HUES64 (cell line): ENCODE data around the gene HNRNPU.

Experiments
- H3K27ac ChIP-seq: 2 replicates; pipeline ENCODE4 v1.7.0; 2013; ENCODE audit warnings: low read depth, low read length, inconsistent platforms
- H3K27me3 ChIP-seq: 2 replicates; pipeline ENCODE4 v1.6.1; 2013; ENCODE audit warnings: mild to moderate bottlenecking, low read length; ENCODE audit not compliant: insufficient read depth
- H3K36me3 ChIP-seq: 2 replicates; pipeline ENCODE4 v1.6.1; 2013; ENCODE audit warnings: mild to moderate bottlenecking, low read length; ENCODE audit not compliant: insufficient read depth
- H3K4me1 ChIP-seq: 2 replicates; pipeline ENCODE4 v1.6.1; 2013; ENCODE audit warnings: mild to moderate bottlenecking, low read length, moderate library complexity; ENCODE audit not compliant: insufficient read depth
- H3K4me3 ChIP-seq: 2 replicates; pipeline ENCODE4 v1.5.1; 2013; ENCODE audit warnings: mild to moderate bottlenecking, low read length, moderate library complexity
- H3K9ac ChIP-seq: 2 replicates; pipeline ENCODE4 v1.6.1; 2013; ENCODE audit warnings: mild to moderate bottlenecking, low read depth, low read length
- H3K9me3 ChIP-seq: 2 replicates; pipeline ENCODE4 v1.6.1; 2013; ENCODE audit warnings: low read depth, low read length; ENCODE audit not compliant: insufficient read depth
- WGBS: fragments of 150-250, 120-280 bp; methylation state at CpG from one replicate; pipeline ENCODE4 v1.1.7; 2013; ENCODE audit warnings: missing lambda C conversion rate; 5-methylcytosine and 5-hydroxymethylcytosine counted together

Gene HNRNPU

DNA sequence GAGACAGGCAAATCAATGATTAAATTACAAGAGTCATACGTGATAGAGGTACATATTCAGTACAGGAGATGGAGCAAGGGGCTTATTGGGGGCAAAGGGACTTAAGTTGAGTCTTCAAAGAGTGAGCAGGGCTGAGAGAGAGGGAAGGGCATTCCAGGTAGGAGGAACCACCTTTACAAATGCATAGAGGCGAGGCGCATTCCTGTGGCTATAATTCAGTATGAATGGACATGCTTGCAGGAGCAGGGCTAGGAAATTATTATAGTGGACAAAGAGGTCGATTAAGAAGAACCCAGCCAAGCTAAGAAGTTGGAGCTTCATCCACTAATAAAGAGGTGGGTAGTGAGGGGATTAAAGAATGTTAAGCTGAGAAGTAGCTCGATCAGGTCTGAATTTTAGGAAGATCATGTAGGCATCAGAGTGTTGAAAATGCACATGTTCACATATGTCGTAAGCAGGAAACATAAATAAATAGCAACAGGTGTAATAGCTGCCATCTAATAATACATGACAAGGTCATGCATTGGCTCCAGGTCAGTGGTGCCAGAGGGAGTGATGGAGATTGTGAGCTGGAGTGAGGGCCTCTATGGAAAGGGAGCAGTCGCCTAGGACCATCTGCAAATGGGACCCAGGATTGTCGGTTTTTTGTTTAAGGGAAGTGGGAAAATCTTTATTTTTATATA, 12.0 kb upstream of the HNRNPU start:
- no peaks in the 10 kb centered on the region for H3K27me3 ChIP-seq
- no peaks in the 10 kb centered on the region for H3K36me3 ChIP-seq
- H3K9ac ChIP-seq, result no peak overlapping the region
- H3K4me3 ChIP-seq, result no peak overlapping the region
- H3K27ac ChIP-seq, result no peak overlapping the region
- 94% methylated on average over 7 of the region's 8 CpGs for WGBS
- peaks cover 11% of the 10 kb centered on the region for H3K4me1 ChIP-seq
- H3K9me3 ChIP-seq, result no peaks in the 10 kb centered on the region

DNA sequence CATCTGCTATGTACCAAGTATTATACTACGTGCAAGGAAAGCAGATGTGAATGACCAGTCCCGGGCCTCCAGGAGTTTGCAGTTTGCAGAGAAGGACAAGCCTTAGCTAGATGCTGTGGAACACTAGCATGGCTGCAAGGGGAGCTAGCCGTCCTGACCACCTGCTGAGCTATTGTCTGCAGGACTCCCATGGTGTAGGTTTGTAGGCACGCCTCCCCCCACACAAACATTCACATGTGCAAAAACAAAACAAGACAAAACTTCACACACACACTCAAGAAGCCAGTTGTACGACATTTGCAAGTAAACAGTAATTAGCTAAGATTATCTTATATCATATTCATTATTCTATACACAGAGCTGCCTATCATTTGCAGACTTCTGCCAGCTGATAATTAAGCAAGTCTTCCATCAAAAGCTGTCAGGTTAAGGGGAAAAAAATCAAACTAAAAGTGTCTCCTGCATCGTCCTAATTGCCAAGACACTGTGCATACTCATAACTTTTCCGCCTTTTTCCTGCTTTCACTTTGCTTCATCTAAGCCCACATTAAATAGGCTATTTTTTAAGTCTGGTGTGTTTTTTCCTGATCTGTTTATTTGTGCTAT, 10.7 kb upstream of the HNRNPU start:
- peaks cover 11% of the 10 kb centered on the region for H3K4me1 ChIP-seq
- no peaks in the 10 kb centered on the region for H3K27me3 ChIP-seq
- H3K4me3 ChIP-seq, result no peak overlapping the region
- H3K36me3 ChIP-seq, result no peaks in the 10 kb centered on the region
- H3K9me3 ChIP-seq, result no peaks in the 10 kb centered on the region
- 41% methylated on average over 7 of the region's 7 CpGs for WGBS
- H3K27ac ChIP-seq, result no peak overlapping the region
- H3K9ac ChIP-seq, result no peak overlapping the region

DNA sequence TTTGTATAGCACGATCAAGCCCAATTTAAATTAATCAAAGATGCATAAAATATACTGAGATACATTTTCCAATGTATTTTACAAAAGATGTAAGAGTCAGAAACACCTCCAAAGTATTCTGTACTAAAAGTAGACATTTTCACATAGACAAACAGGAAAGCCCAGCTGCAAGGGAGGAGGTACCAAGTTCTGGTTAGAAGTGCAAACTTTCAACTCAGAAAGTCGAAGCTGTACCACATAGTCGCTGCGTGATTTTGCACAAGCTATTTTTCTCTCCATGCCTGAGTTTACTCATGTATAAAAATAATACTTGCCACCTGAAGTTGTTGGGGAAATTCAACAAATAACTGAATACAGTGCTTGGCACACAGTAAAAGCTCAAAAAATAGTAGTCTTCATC, 5.6 kb upstream of the HNRNPU start:
- Histone ChIP-seq H3K36me3 (no peaks in the 10 kb centered on the region), H3K9me3 (no peaks in the 10 kb centered on the region), H3K9ac (no peak overlapping the region), H3K4me3 (no peak overlapping the region), H3K4me1 (peaks cover 23% of the 10 kb centered on the region), H3K27me3 (no peaks in the 10 kb centered on the region), H3K27ac (no peak overlapping the region)
- WGBS, result 91% methylated on average over 3 of the region's 4 CpGs

DNA sequence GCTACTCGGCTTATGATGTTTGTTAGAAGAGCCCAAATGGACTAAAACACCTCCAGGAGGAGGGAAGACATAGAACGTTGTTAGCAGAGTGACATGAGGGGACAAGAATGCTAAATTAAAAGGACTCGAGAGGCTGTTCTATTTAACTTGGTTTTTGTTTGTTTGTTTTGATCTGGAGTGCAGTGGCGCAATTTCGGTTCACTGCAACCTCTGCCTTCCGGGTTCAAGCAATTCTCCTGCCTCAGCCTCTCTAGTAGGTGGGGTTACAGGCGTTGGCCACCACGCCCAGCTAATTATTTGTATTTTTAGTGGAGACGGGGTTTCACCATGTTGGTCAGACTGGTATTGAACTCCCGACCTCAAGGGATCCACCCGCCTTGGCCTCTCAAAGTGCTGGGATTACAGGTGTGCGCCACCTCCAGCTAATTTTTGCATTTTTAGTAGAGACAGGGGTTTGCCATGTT, 5.1 kb upstream of the HNRNPU start:
- Histone ChIP-seq H3K4me3 (no peak overlapping the region), H3K9ac (no peak overlapping the region), H3K36me3 (no peaks in the 10 kb centered on the region), H3K27ac (no peak overlapping the region), H3K4me1 (peaks cover 18% of the 10 kb centered on the region), H3K27me3 (no peaks in the 10 kb centered on the region), H3K9me3 (no peaks in the 10 kb centered on the region)
- WGBS, result 96% methylated on average over 12 of the region's 12 CpGs

- Histone ChIP-seq H3K36me3 (no peaks in the 10 kb centered on the region), H3K27ac (no peak overlapping the region), H3K27me3 (no peaks in the 10 kb centered on the region), H3K9ac (no peak overlapping the region), H3K4me3 (no peak overlapping the region), H3K9me3 (no peaks in the 10 kb centered on the region), H3K4me1 (peaks cover 17% of the 10 kb centered on the region)
- WGBS, result 91% methylated on average over 18 of the region's 23 CpGs
These were observed 4.4 kb upstream of the HNRNPU start for GRCh38 chr1:244868484-244869363.

DNA sequence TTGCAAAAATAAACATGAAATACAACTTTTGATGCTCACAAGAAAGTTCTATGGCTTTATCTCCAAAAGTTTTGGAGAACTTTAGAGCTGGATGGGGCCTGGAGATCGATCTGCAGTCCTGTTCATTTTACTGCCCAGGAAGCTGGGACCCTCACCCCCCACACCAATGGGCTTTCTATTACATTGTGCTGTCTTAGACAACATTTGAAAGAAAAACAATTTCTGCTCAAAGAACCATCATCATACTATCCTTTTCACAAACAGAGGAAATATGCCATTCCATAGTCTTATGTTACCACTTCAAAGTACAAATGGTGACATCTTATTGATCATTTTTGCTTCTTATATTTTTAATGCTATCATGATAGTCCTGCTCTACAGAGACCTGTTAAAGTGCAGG, 2.0 kb upstream of the HNRNPU start:
- WGBS, result 89% methylated on average over 1 of the region's 1 CpG
- no peak overlapping the region for H3K9ac ChIP-seq
- H3K36me3 ChIP-seq, result peaks cover 15% of the 10 kb centered on the region
- 0 out of 2 replicates have a peak overlapping the region, but pooled peaks have one; percentile 14 for H3K27ac ChIP-seq
- no peak overlapping the region for H3K4me3 ChIP-seq
- H3K27me3 ChIP-seq, result no peaks in the 10 kb centered on the region
- peaks cover 19% of the 10 kb centered on the region for H3K4me1 ChIP-seq
- no peaks in the 10 kb centered on the region for H3K9me3 ChIP-seq

- Histone ChIP-seq H3K27me3 (no peaks in the 10 kb centered on the region), H3K9ac (no peak overlapping the region), H3K4me3 (0 out of 2 replicates have a peak overlapping the region, but pooled peaks have one; percentile 97), H3K27ac (no peak overlapping the region; the same call in 1 of the 2 replicates), H3K4me1 (peaks cover 24% of the 10 kb centered on the region), H3K9me3 (no peaks in the 10 kb centered on the region), H3K36me3 (peaks cover 20% of the 10 kb centered on the region)
- 100% methylated on average over 1 of the region's 3 CpGs for WGBS
These were observed 1.5 kb upstream of the HNRNPU start for GRCh38 chr1:244865820-244866219.

GRCh38 chr1:244865028-244865371, 657 bp upstream of the HNRNPU start:
- Histone ChIP-seq H3K9ac (peak overlapping the region; percentile 91), H3K27me3 (no peaks in the 10 kb centered on the region), H3K36me3 (peaks cover 28% of the 10 kb centered on the region), H3K4me3 (peak overlapping the region; percentile 97), H3K9me3 (no peaks in the 10 kb centered on the region), H3K4me1 (peaks cover 32% of the 10 kb centered on the region), H3K27ac (peak overlapping the region; percentile 100)
- 11% methylated on average over 9 of the region's 9 CpGs for WGBS

DNA sequence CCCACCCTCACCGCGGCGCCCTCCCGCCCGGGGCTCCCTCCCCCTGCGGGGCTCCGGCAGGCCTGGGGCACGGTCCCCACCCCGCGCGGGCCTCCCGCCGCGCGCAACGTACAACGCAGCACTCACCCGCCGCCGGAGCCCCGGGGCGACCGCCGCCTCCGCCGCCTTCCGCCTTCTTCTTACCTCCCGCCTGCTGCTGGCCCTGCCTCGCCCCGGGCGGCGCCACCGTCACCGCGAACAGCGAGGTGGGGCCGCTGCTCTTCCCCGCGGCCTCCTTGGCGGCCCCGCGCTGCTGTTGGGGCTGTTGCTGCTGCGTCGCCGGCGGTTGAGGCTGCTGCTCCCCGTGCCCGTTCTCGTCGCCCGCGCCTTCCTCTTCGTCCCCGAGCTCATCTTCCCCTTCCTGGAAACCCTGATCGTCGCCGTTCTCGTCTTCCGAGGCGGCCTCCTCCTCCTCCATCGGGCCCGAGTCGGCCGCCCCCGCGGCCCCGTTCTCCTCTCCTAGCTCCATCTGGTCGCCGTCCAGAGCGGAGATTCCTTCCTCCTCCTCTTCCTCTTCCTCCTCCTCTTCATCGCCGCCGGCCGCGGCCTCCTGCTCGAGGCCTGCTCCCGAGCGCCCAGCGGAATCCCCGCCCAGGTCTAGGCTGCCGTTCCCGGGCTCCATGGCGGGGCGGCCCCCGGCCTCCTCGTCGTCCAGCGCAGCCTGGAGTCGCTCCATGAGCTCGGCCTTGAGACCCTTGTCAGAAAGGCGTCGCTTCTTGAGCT, 671 bp downstream of the HNRNPU start:
- Histone ChIP-seq H3K4me3 (peak overlapping the region; percentile 97), H3K27me3 (no peaks in the 10 kb centered on the region), H3K9me3 (no peaks in the 10 kb centered on the region), H3K4me1 (peaks cover 43% of the 10 kb centered on the region), H3K27ac (peak overlapping the region; percentile 100), H3K36me3 (peaks cover 42% of the 10 kb centered on the region), H3K9ac (peak overlapping the region; percentile 100)
- under 1% methylated on average over 90 of the region's 92 CpGs for WGBS

- Histone ChIP-seq H3K9ac (peak overlapping the region; percentile 100), H3K27me3 (no peaks in the 10 kb centered on the region), H3K9me3 (no peaks in the 10 kb centered on the region), H3K4me1 (peaks cover 43% of the 10 kb centered on the region), H3K4me3 (peak overlapping the region; percentile 97), H3K36me3 (peaks cover 49% of the 10 kb centered on the region), H3K27ac (peak overlapping the region; percentile 100)
- under 1% methylated on average over 87 of the region's 87 CpGs for WGBS
These were observed 1.4 kb downstream of the HNRNPU start for GRCh38 chr1:244862699-244863490.
